RWPE1 (cell line): Measurements from ENCODE around the gene RGS18.

ENCODE experiments used
- CTCF ChIA-PET: fragments of 350-600 bp; sonication (Branson Sonifier 250); formaldehyde crosslinking; extraction: SDS; loops from one replicate; lab custom pipeline; 2021; lab: Yijun Ruan, JAX
- POLR2A ChIA-PET: fragments of 400-600 bp; formaldehyde crosslinking; extraction: SDS; loops from one replicate; lab custom pipeline; 2020; ENCODE audit warnings: antibody characterized with exemption; ENCODE audit not compliant: low non-redundant PET; lab: Yijun Ruan, JAX
- DNase-seq: peaks from one replicate; pipeline ENCODE4 v3.0.0; 2012; ENCODE audit warnings: low spot score
- H3K27ac ChIP-seq: fragments of 450-650 bp; 2 replicates; pipeline ENCODE4 v1.5.1; 2017
- CTCF ChIP-seq: fragments of 450-650 bp; conservative IDR thresholded peaks from 2 replicates; pipeline ENCODE4 v1.5.1; 2017; ENCODE audit warnings: low read depth, mild to moderate bottlenecking

The RGS18 gene

GRCh38 chr1:192158181-192158580 lies at the start of gene RGS18:
Gene RGS18 (plus strand): TSS chr1:192158462. CDS start chr1:192158638, 176 bp downstream.
- no peak for DNase-seq
- no peak for TF ChIP-seq CTCF
- no peak within 1 kb of the TSS for H3K27ac ChIP-seq
- CTCF ChIA-PET: interaction anchor here (0.7 kb wide), 1 partner anchor 636 kb away, joined by 5 read pairs; no protein-coding TSS in a partner anchor
- POLR2A ChIA-PET: no interaction called here

GRCh38 chr1:192109576-192109975 lies 48.7 kb upstream of the RGS18 start:
- no peak overlapping the region for H3K27ac ChIP-seq
- ChIA-PET POLR2A (no interaction called here), CTCF (no interaction called here)
- TF ChIP-seq CTCF: no peak
- DNase-seq: no peak

GRCh38 chr1:192115000-192115399 lies 43.3 kb upstream of the RGS18 start:
- ChIA-PET CTCF (no interaction called here), POLR2A (no interaction called here)
- no peak for TF ChIP-seq CTCF
- DNase-seq: no peak
- H3K27ac ChIP-seq: no peak overlapping the region

- ChIA-PET CTCF (no interaction called here), POLR2A (no interaction called here)
- DNase-seq: no peak
- H3K27ac ChIP-seq: no peak overlapping the region
- TF ChIP-seq CTCF: no peak
Measured at GRCh38 chr1:192118881-192119405, 39.3 kb upstream of the RGS18 start.

- POLR2A ChIA-PET: no interaction called here
- TF ChIP-seq CTCF: no peak
- no peak overlapping the region for H3K27ac ChIP-seq
- no peak for DNase-seq
- CTCF ChIA-PET: no interaction called here
Measured at GRCh38 chr1:192119701-192120100, 38.6 kb upstream of the RGS18 start.

GRCh38 chr1:192122668-192123067 lies 35.6 kb upstream of the RGS18 start:
- ChIA-PET POLR2A (no interaction called here), CTCF (no interaction called here)

More at GRCh38 chr1:192122668-192123067, 35.6 kb upstream of the RGS18 start:
- no peak for TF ChIP-seq CTCF
- no peak for DNase-seq
- no peak overlapping the region for H3K27ac ChIP-seq
